HepG2 (cell line): ENCODE data around the gene TRIM10. TPM values are rescaled to one million over a fixed set of nuclear protein-coding genes. Genes with fewer than 3 reads are reported as not detected.

Experiments
- ATAC-seq: fragments of 200-7000 bp; cut with Tn5 transposase; 3 replicates; pipeline ENCODE4 v1.9.1; 2020; ENCODE audit warnings: mild to moderate bottlenecking, moderate library complexity
- BruUV-seq: library from RNA; stranded (reverse); fragments of 400-500 nt; replicated peaks from 2 replicates; lab custom pipeline; 2021; lab: Mats Ljungman, UMichigan
- CTCF ChIA-PET: fragments of 300-600 bp; formaldehyde crosslinking; extraction: SDS; loops from one replicate; lab custom pipeline; 2021; ENCODE audit warnings: low total read pairs, inconsistent platforms, low intra/inter-chr PET ratio; lab: Yijun Ruan, JAX
- POLR2A ChIA-PET: fragments of 350-600 bp; sonication (Branson Sonifier 250); formaldehyde crosslinking; loops from one replicate; lab custom pipeline; 2020; ENCODE audit warnings: antibody characterized with exemption, inconsistent platforms; lab: Yijun Ruan, JAX
- DNase-seq: peaks from one replicate; pipeline ENCODE4 v3.0.0-alpha.2; 2015; ENCODE audit warnings: low spot score
- FAIRE-seq: peaks from 3 replicates; lab custom pipeline; 2011; peaks lifted over from hg19 to GRCh38; lab: Jason Lieb, UNC
- H2AFZ ChIP-seq: one replicate; pipeline ENCODE4 v1.6.1; 2011; ENCODE audit warnings: low read length, inconsistent platforms
- H3K27ac ChIP-seq: fragments of 300-600 bp; 3 replicates; pipeline ENCODE4 v1.8.0; 2011; ENCODE audit warnings: mixed run types, mild to moderate bottlenecking, mixed read lengths, low read length, inconsistent platforms; ENCODE audit not compliant: insufficient read depth; ENCODE audit errors: extremely low read length
- H3K27me3 ChIP-seq, 2 experiments: fragments of 200-600 bp in 1 of 2; 2 replicates in 1 of 2; 3 replicates in 1 of 2; pipeline versions ENCODE4 v1.6.0 to v1.8.0; 2011; ENCODE audit warnings: low read length in 2 of 2, mild to moderate bottlenecking in 2 of 2, moderate library complexity in 2 of 2, inconsistent platforms in 1 of 2; ENCODE audit not compliant: insufficient read depth in 2 of 2, control insufficient read depth in 1 of 2
- H3K36me3 ChIP-seq, 2 experiments: fragments of 200-600 bp in 1 of 2; replicated peaks in 1 of 2; 2 replicates in 1 of 2; 3 replicates in 1 of 2; pipeline versions ENCODE4 v1.5.1 to v1.8.0; 2011; ENCODE audit warnings: low read length in 2 of 2, inconsistent platforms in 1 of 2; ENCODE audit not compliant: insufficient read depth in 2 of 2, control insufficient read depth in 1 of 2
- H3K4me1 ChIP-seq: 2 replicates; pipeline ENCODE4 v1.5.1; 2012; ENCODE audit warnings: low read length, inconsistent platforms; ENCODE audit not compliant: insufficient read depth
- H3K4me2 ChIP-seq: 2 replicates; pipeline ENCODE4 v1.6.0; 2011; ENCODE audit warnings: low read depth, low read length, inconsistent platforms
- H3K4me3 ChIP-seq, 3 experiments: fragments of 200-600 bp in 1 of 3; sonication (generic), shearing (Covaris generic) in 1 of 3; replicated peaks in 1 of 3; 2 replicates each; pipeline ENCODE4 v1.5.1; 2011 to 2016; ENCODE audit warnings: low read length in 3 of 3, inconsistent platforms in 2 of 3, low read depth in 2 of 3, mild to moderate bottlenecking in 2 of 3, control low read depth in 1 of 3, mixed read lengths in 1 of 3; ENCODE audit not compliant: insufficient read depth in 1 of 3
- H3K79me2 ChIP-seq: one replicate; pipeline ENCODE4 v1.6.1; 2011; ENCODE audit warnings: low read length, inconsistent platforms; ENCODE audit not compliant: insufficient read depth
- H3K9ac ChIP-seq: 2 replicates; pipeline ENCODE4 v1.6.0; 2011; ENCODE audit warnings: mild to moderate bottlenecking, low read depth, low read length, inconsistent platforms; ENCODE audit not compliant: insufficient read depth
- H3K9me3 ChIP-seq: 2 replicates; pipeline ENCODE4 v1.5.1; 2012; ENCODE audit warnings: mild to moderate bottlenecking, low read length
- H4K20me1 ChIP-seq: 2 replicates; pipeline ENCODE4 v1.6.0; 2011; ENCODE audit warnings: inconsistent platforms, mild to moderate bottlenecking, low read length, moderate library complexity; ENCODE audit not compliant: insufficient read depth
- SETDB1 ChIP-seq: sonication (generic); formaldehyde crosslinking; IDR thresholded peaks from 2 replicates; pipeline ENCODE4 v1.5.1; 2020; ENCODE audit warnings: missing genetic modification reagents, mild to moderate bottlenecking, borderline replicate concordance
- STAG1 ChIP-seq: sonication (generic); formaldehyde crosslinking; IDR thresholded peaks from 2 replicates; pipeline ENCODE4 v1.4.0; 2020; ENCODE audit warnings: missing genetic modification reagents
- ZNF24 ChIP-seq: fragments of 450-650 bp; IDR thresholded peaks from 2 replicates; pipeline ENCODE4 v1.6.1; 2017; ENCODE audit warnings: antibody characterized with exemption, mild to moderate bottlenecking
- ZNF7 ChIP-seq: IDR thresholded peaks from 2 replicates; pipeline ENCODE4 v1.6.1; 2016; ENCODE audit warnings: missing biosample characterization, missing genetic modification reagents
- ZSCAN22 ChIP-seq: sonication (generic); formaldehyde crosslinking; IDR thresholded peaks from 2 replicates; pipeline ENCODE4 v1.4.0; 2020; ENCODE audit warnings: mild to moderate bottlenecking, missing genetic modification reagents
- WGBS: methylation state at CpG from one replicate; pipeline ENCODE4 v1.1.6; 2017; ENCODE audit warnings: low lambda C conversion rate; 5-methylcytosine and 5-hydroxymethylcytosine counted together
- in situ Hi-C: cut with HindIII; loops from 2 replicates; pipeline ENCODE4 v1.10.0; 2017; ENCODE audit warnings: low pct_unique_long_range_greater_than_20kb; ENCODE audit not compliant: extremely low pct_ligation_motif_present
- intact Hi-C: fragments of 100-400 bp; cut with micrococcal nuclease; formaldehyde crosslinking; loops from one replicate; pipeline ENCODE4 v1.10.0; 2022; ENCODE audit not compliant: unreplicated experiment
- polyA plus RNA-seq, 8 experiments: library from polyadenylated mRNA; depleted of rRNA in 3 of 8; stranded (reverse) in 7 of 8; unstranded in 1 of 8; fragments of >200 nt; fragmentation: Illumina TruSeq in 4 of 8; extraction: Trizol in 4 of 8; gene quantifications; 2 replicates each; pipeline versions ENCODE4 v1.2.1 to v1.2.3, GENCODE V29; 2011 to 2016; ENCODE audit warnings: low read depth in 4 of 8, missing spikeins in 1 of 8, mixed read lengths in 1 of 8; ENCODE audit not compliant: insufficient read depth in 1 of 8
- total RNA-seq, 5 experiments: library from RNA; depleted of rRNA; stranded (reverse); fragments of >200 nt; fragmentation: Illumina TruSeq; extraction: Trizol; gene quantifications; 2 replicates each; pipeline ENCODE4 v1.2.3, GENCODE V29; 2016; ENCODE audit warnings: low read depth in 1 of 5
- TF ChIP-seq, protein P1 (sequence below): sonication (generic); formaldehyde crosslinking; IDR thresholded peaks from 2 replicates; pipeline ENCODE4 v1.8.0; 2023; ENCODE audit warnings: mild to moderate bottlenecking, missing genetic modification reagents
- TF ChIP-seq, protein P2 (sequence below): sonication (generic); formaldehyde crosslinking; IDR thresholded peaks from 2 replicates; pipeline ENCODE4 v1.4.0; 2020; ENCODE audit warnings: mild to moderate bottlenecking, missing genetic modification reagents, borderline replicate concordance

TRIM10 gene
- total and polyA plus RNA-seq, 2 of the 13 experiments (the other 11 are each of a cell fraction or from before 2014, with no cell fraction given): 4.1 to 6.8 TPM

DNA sequence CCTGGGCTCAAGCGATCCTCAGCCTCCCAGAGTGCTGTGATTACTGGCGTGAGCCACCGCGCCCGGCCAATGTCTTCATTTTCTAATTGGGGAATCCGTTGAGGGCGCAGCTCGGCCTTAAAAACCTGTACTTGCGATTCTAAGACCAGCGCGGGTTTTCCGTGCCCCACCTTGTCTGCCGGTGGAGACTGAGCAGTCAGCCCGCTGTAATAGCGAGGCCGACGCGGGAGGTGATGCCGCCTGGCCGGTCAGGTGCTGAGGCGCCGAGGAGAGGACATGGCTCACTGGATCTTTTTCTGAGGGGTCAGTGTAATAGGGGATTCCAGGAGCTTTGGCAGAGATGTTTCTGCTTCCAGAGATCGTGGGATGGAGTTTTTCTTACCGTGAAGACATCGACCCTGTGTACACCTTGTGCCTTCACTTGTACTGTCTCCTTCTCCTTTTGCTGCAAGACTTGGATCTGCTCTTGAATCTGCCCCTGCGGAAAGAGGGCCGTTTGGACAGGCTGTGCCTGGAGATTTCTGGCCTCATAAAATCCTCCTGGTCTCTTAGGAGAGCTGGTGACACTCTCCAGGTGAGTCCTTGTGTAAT, 49.6 kb downstream of the TRIM10 start (continued):
- TF ChIP-seq, protein P1, sequence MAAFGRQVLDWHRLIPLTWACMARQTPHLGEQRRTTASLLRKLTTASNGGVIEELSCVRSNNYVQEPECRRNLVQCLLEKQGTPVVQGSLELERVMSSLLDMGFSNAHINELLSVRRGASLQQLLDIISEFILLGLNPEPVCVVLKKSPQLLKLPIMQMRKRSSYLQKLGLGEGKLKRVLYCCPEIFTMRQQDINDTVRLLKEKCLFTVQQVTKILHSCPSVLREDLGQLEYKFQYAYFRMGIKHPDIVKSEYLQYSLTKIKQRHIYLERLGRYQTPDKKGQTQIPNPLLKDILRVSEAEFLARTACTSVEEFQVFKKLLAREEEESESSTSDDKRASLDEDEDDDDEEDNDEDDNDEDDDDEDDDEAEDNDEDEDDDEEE (CRISPR knock-in tag): no peak

DNA sequence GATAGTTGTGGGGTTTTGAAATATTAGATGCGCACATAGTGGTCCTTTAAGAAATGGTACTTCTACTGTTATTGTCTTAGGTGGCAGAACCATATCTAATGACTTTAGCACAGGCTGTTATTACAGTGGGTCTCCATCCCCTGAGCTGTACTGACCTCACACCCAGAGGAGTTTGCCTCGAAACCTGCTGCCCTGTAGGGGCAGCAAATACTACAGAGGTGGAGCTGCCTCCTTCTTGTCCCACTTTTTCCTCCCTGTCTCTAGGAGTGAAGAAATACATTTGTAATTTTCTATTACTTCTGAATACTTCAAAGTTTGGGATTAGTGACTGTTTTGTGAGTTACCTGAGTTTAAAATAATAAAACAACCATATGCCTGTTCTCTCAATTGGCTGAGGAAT, 56.4 kb downstream of the TRIM10 start:
- no TSS peak for BruUV-seq
- no peak for ATAC-seq

DNA sequence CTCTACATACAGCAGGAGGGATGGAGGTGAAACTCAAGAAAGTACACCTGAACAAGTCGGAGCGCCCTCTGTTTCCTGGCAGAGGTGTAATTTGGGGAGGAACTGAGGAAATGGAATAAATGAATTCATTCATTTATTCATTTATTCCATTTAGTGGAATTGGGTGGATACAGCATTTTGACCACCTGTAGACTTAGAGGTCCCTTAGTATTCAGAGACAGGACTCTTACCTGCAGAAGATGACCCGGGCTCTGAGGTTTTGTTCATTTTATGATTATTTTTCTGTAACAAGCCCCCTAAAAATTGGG, 57.2 kb downstream of the TRIM10 start:
- TF ChIP-seq, protein P2, sequence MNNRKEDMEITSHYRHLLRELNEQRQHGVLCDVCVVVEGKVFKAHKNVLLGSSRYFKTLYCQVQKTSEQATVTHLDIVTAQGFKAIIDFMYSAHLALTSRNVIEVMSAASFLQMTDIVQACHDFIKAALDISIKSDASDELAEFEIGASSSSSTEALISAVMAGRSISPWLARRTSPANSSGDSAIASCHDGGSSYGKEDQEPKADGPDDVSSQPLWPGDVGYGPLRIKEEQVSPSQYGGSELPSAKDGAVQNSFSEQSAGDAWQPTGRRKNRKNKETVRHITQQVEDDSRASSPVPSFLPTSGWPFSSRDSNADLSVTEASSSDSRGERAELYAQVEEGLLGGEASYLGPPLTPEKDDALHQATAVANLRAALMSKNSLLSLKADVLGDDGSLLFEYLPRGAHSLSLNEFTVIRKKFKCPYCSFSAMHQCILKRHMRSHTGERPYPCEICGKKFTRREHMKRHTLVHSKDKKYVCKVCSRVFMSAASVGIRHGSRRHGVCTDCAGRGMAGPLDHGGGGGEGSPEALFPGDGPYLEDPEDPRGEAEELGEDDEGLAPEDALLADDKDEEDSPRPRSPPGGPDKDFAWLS (CRISPR knock-in tag): no peak
- TF ChIP-seq ZNF24 (peak; percentile 55; the same call in 1 of the 2 replicates), ZSCAN22 (no peak), SETDB1 (no peak)
- intact Hi-C loops (loop anchor here (1.0 to 2.0 kb wide), 6 partner anchors 27 to 162 kb away; partner anchors contain the start of genes HLA-A, POLR1H, PPP1R11 and TRIM15), in situ Hi-C loops (loop anchor here (5.0 kb wide), 1 partner anchor 68 kb away; no protein-coding TSS in a partner anchor)
- Histone ChIP-seq H3K27me3 (no peaks in the 10 kb centered on the region; a peak in 1 of 5 replicates), H3K36me3 (no peaks in the 10 kb centered on the region), H3K4me3 (peak overlapping the region in 1 of 3 experiments; percentile 77; a peak in 2 of 6 replicates), H3K9ac (no peak overlapping the region), H3K9me3 (no peaks in the 10 kb centered on the region), H3K4me2 (peak overlapping the region; percentile 96), H3K4me1 (peaks cover 50% of the 10 kb centered on the region), H4K20me1 (no peaks in the 10 kb centered on the region), H3K79me2 (peaks cover 9% of the 10 kb centered on the region), H3K27ac (no peak overlapping the region), H2AFZ (no peak overlapping the region)
- no TSS peak for BruUV-seq
- FAIRE-seq: no peak
- DNase-seq: no peak
- CTCF ChIA-PET: interaction anchor here (0.8 to 6.0 kb wide), 5 partner anchors 27 to 115 kb away, joined by 3 to 140 read pairs (median 4); no protein-coding TSS in a partner anchor
- ATAC-seq: no peak
- POLR2A ChIA-PET: interaction anchor here (1.1 to 3.1 kb wide), 11 partner anchors 9 to 110 kb away, joined by 3 to 43 read pairs (median 9); partner anchors contain the start of genes POLR1H, PPP1R11, TRIM15 and TRIM26
- WGBS: 81% methylated on average over 3 of the region's 3 CpGs

More for the DNA sequence above, 56.4 kb downstream of the TRIM10 start:
- DNase-seq (no peak), FAIRE-seq (no peak)
- no peaks in the 10 kb centered on the region for H3K36me3 ChIP-seq
- TF ChIP-seq STAG1 (CRISPR knock-in tag) (peak; percentile 29), ZNF7 (CRISPR knock-in tag) (no peak)
- H4K20me1 ChIP-seq: no peaks in the 10 kb centered on the region
- intact Hi-C loops: no loop called here
- H3K9me3 ChIP-seq: no peaks in the 10 kb centered on the region
- H3K27me3 ChIP-seq: no peaks in the 10 kb centered on the region; a peak in 1 of 5 replicates
- no peak overlapping the region for H3K9ac ChIP-seq
- H3K4me3 ChIP-seq: no peak overlapping the region
- peaks cover 41% of the 10 kb centered on the region for H3K4me1 ChIP-seq
- POLR2A ChIA-PET: interaction anchor here (1.3 to 2.7 kb wide), 2 partner anchors 26 to 103 kb away, joined by 3 to 43 read pairs; no protein-coding TSS in a partner anchor
- in situ Hi-C loops: loop anchor here (5.0 kb wide), 1 partner anchor 68 kb away; no protein-coding TSS in a partner anchor
- 86% methylated on average over 2 of the region's 2 CpGs for WGBS
- CTCF ChIA-PET: interaction anchor here (3.4 to 6.0 kb wide), 2 partner anchors 26 to 65 kb away, joined by 46 to 140 read pairs; no protein-coding TSS in a partner anchor
- H3K27ac ChIP-seq: no peak overlapping the region
- no peak overlapping the region for H3K4me2 ChIP-seq
- H2AFZ ChIP-seq: no peak overlapping the region
- peaks cover 9% of the 10 kb centered on the region for H3K79me2 ChIP-seq
